Measurements from ENCODE around the gene DAPK1. TPM values are rescaled to one million over a fixed set of nuclear protein-coding genes. Genes with fewer than 3 reads are reported as not detected.

The DAPK1 gene
- total RNA-seq, 4 donors from 2014 or later = 8.8 to 18.3 (median 9.9) TPM

DNA sequence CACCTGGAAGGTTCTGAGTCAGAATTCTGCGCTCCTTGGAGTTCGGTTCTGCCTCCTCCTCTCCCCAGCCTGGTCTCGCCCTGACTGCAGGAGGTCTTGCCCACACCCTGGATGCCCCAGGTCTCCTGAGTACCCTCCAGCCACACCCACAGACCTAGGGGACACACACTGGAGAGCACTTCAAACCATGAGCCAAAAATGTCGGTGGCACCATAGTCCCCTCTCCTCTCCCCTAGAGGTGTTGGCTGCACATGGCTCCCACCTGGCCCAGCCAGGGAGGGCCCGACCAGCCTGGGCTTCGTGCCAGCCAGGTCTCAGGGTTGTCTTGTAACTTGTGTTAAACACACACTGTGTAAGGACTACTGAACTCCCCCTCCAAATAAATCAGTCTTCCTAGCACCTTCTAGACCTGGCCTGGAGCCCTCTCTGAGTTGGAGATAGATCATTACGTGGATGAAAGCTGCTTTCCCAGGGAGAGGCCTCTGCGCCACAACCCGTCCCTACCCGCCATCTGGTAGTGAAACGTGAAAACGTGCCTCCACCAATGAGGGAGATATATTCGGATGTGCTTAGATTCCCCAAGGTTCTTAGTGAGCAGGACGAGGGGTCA, 178.3 kb downstream of the DAPK1 start:
- 75 to 81% methylated on average over 14 of the region's 14 CpGs for WGBS, 2 donors
- intact Hi-C loops (cut with DNase I; ENCODE audit: low total_unique reads) = loop anchor here (10.0 kb wide), 1 partner anchor 709 kb away; the partner anchor contains the start of gene SPIN1

DNA sequence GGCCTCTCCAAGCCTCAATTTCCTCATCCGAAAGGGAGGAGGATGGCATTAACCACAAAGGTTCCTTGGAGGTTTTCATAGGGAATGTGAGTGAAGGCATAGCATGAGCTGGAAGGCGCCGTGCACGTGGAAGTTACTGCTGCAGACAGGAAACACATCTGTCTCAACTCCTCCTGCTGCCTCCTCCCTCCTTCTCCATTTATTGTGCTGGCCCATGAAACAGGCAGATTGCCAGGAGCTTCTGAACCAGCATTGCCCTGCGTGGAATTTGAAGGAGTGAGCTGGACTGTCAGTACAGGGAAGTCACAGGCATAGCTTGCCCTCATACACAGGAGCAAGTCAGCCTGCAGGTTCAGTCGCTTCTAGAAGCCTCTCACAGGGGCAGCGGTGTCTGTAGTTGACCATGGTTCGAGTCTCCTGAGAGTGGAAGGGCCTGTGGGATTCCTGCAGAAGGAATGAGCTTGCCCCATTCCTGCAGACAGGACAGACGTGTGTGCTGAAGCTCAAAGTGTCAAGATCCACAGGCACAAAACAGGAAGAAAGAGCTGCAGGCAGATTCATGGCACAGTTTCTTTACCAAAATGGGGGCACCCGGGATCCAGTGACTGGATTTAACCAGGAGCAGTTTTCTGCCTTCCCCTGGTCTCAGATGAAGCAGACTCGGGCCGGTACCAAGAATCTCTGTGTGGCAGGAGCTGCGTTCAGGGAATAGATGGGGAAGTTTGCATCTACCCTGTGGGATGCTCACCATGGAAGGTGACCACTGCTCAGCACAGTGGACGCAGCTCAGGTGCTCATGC, 179.5 kb downstream of the DAPK1 start:
- 74 to 84% methylated on average over 14 of the region's 14 CpGs for WGBS, 2 donors
- no peak overlapping the region for H3K4me3 ChIP-seq (ENCODE audit: low read depth, poor library complexity, severe bottlenecking)
- TF ChIP-seq CTCF (IDR thresholded peaks at IDR 0.05) (no peak), POLR2A (IDR thresholded peaks at IDR 0.05) (no peak)
- peak; percentile 44 to 75 for DNase-seq (ENCODE audit: low spot score in 2 of 2)
- intact Hi-C loops (cut with DNase I; ENCODE audit: low total_unique reads) = loop anchor here (10.0 kb wide), 1 partner anchor 708 kb away; the partner anchor contains the start of gene SPIN1

More for the DNA sequence above, 178.3 kb downstream of the DAPK1 start:
- TF ChIP-seq CTCF (IDR thresholded peaks at IDR 0.05) (no peak), POLR2A (IDR thresholded peaks at IDR 0.05) (no peak)
- peak in 1 of 2 donors; percentile 68 for DNase-seq (ENCODE audit: low spot score in 2 of 2)
- H3K4me3 ChIP-seq (ENCODE audit: low read depth, poor library complexity, severe bottlenecking) = no peak overlapping the region

DNA sequence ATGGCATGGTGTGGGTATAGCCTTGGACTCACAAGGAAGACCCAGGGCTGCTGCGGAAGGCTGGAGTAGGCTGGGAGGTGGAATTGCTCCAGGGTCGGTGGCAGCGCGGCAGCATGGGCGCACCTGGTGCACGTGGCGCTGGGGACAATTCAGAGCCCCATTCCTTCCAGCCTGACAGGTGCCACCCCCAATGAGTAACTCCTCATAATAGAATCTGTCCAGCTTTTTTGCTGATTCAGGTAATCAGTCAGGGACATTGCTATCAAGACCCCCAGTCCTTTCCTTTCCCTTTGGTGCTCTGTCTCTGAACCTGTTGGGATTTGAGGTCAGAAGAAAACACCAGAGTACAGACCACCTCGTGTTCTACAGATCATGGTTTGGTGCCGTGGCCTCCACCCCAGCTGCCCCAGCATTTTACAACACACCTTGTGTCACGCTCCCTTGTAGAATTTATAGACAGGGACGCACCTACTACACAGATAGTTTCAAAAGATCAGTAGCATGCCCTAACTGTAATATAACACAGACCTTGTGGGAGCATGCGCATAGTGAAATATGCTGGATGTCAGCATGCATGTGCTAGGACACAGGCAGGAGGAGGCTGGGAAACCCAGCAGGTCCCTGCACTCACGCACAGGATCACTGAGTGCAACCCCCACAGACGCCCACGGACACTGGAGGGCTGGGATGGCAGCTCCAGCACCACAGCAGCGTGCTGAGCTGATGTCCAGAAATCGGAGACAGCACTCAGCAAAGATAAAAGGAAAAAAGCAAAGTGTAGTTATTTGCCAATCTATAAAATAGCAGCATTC, 180.3 kb downstream of the DAPK1 start:
- intact Hi-C loops (cut with DNase I; ENCODE audit: low total_unique reads) = loop anchor here (10.0 kb wide), 1 partner anchor 707 kb away; the partner anchor contains the start of gene SPIN1
- WGBS, 2 donors = 86 to 87% methylated on average over 17 of the region's 17 CpGs
- TF ChIP-seq POLR2A (IDR thresholded peaks at IDR 0.05) (no peak), CTCF (IDR thresholded peaks at IDR 0.05) (no peak)
- no peak overlapping the region for H3K4me3 ChIP-seq (ENCODE audit: low read depth, poor library complexity, severe bottlenecking)
- DNase-seq (ENCODE audit: low spot score in 2 of 2) = peak in 1 of 2 donors; percentile 69

DNA sequence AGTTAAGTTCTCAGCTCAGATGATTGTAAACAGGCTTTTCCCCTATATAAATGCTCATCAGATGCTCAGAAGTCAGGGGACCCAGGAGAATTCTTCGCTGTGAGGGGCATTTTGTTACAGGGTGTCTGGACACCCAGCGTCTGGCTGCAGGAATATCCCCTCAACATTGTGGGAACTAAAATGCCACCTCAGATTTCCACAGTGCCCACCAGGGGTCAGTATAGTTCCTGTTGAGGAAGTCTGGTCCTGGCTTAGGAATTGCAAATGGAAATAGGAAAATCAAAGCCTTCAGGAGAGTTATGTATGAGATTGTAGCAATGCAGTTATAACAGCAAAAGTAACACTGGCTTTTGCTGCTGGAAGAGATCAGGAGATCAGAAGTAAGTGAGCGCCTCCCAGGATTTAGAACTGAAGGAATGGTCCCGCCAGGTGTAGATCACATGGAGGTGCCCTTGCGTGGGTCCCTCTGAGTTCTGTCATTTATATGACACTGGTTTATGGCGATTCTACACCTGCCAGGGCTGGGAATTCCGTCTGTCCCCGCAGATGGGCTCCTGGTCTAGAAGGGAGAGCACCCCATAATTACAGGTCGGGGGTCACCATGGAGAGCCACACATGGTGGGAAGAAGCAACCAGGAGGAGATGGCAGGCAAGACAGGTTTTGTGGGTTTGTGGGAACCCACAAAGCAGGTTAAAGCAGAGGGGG, 181.1 kb downstream of the DAPK1 start:
- TF ChIP-seq CTCF (IDR thresholded peaks at IDR 0.05) (no peak), POLR2A (IDR thresholded peaks at IDR 0.05) (no peak)
- peak; percentile 42 to 85 for DNase-seq (ENCODE audit: low spot score in 2 of 2)
- WGBS, 2 donors = 73 to 74% methylated on average over 9 of the region's 9 CpGs
- H3K4me3 ChIP-seq (ENCODE audit: low read depth, poor library complexity, severe bottlenecking) = no peak overlapping the region
- intact Hi-C loops (cut with DNase I; ENCODE audit: low total_unique reads) = loop anchor here (10.0 kb wide), 1 partner anchor 706 kb away; the partner anchor contains the start of gene SPIN1
